K562 (cell line): ENCODE results near the gene CFD. TPM values are rescaled to one million over a fixed set of nuclear protein-coding genes. Genes with fewer than 3 reads are reported as not detected.

Experiments
- ADNP ChIP-seq: fragments of 200-800 bp; sonication (Bioruptor generic); IDR thresholded peaks from 2 replicates; pipeline ENCODE4 v1.6.1; 2016; ENCODE audit warnings: missing genetic modification characterization, missing compliant biosample characterization
- ATF1 ChIP-seq, 2 experiments: fragments of 450-650 bp in 1 of 2; IDR thresholded peaks; 2 replicates each; pipeline ENCODE4 v1.6.1; 2016; ENCODE audit warnings: missing compliant biosample characterization in 1 of 2, missing genetic modification characterization in 1 of 2
- C11orf30 ChIP-seq: fragments of 450-650 bp; IDR thresholded peaks from 2 replicates; pipeline ENCODE4 v1.6.1; 2016; ENCODE audit warnings: low read depth, mild to moderate bottlenecking
- CCAR2 ChIP-seq: fragments of 200-400 bp; formaldehyde crosslinking; IDR thresholded peaks from 2 replicates; pipeline ENCODE4 v1.6.1; 2017; ENCODE audit warnings: mild to moderate bottlenecking, low read depth, low read length
- CEBPB ChIP-seq: fragments of 450-650 bp; IDR thresholded peaks from 2 replicates; pipeline ENCODE4 v1.6.1; 2016; ENCODE audit warnings: missing genetic modification characterization, missing compliant biosample characterization
- EP300 ChIP-seq: IDR thresholded peaks from 2 replicates; pipeline ENCODE4 v1.6.1; 2012; ENCODE audit warnings: low read length, improper control_type of control experiment
- ESRRA ChIP-seq: fragments of 450-650 bp; IDR thresholded peaks from 2 replicates; pipeline ENCODE4 v1.6.1; 2014; ENCODE audit warnings: low read depth, mild to moderate bottlenecking, moderate library complexity, borderline replicate concordance
- FUS ChIP-seq: fragments of 200-400 bp; formaldehyde crosslinking; optimal IDR thresholded peaks from 2 replicates; pipeline ENCODE3; 2017; ENCODE audit warnings: low read depth, low read length
- KDM1A ChIP-seq, 2 experiments: fragments of 450-650 bp; IDR thresholded peaks; 2 replicates each; pipeline ENCODE4 v1.6.1; 2016; ENCODE audit warnings: mild to moderate bottlenecking in 2 of 2
- NFIC ChIP-seq: fragments of 450-650 bp; IDR thresholded peaks from 2 replicates; pipeline ENCODE4 v1.6.1; 2017; ENCODE audit warnings: mild to moderate bottlenecking, inconsistent platforms
- TOE1 ChIP-seq, 2 experiments: fragments of 450-650 bp in 1 of 2; sonication (generic) in 1 of 2; formaldehyde crosslinking in 1 of 2; IDR thresholded peaks; 2 replicates each; pipeline versions ENCODE4 v1.7.1 to v1.8.0; 2016 to 2022; ENCODE audit warnings: borderline replicate concordance in 2 of 2, mild to moderate bottlenecking in 2 of 2, antibody characterized with exemption in 1 of 2, inconsistent platforms in 1 of 2, low read depth in 1 of 2, missing genetic modification reagents in 1 of 2, moderate library complexity in 1 of 2
- ZNF584 ChIP-seq: fragments of 200-800 bp; sonication (Bioruptor generic); IDR thresholded peaks from 2 replicates; pipeline ENCODE4 v1.6.1; 2016; ENCODE audit warnings: low read depth, mild to moderate bottlenecking, missing genetic modification characterization, missing compliant biosample characterization
- polyA plus RNA-seq, 8 experiments: library from polyadenylated mRNA; depleted of rRNA in 4 of 8; stranded (reverse) in 5 of 8; unstranded in 3 of 8; fragments of >200 nt; fragmentation: Nextera tagmentation in 2 of 8; fragmentation: Illumina TruSeq in 1 of 8; extraction: Ambion mirVana in 2 of 8; extraction: Trizol in 1 of 8; gene quantifications; 2 replicates each; pipeline versions ENCODE4 v1.2.1 to v1.2.3, GENCODE V29; 2011 to 2014; ENCODE audit warnings: inconsistent platforms in 1 of 8, missing spikeins in 1 of 8
- total RNA-seq, 7 experiments: library from RNA; depleted of rRNA in 6 of 7; stranded (reverse); fragments of >200 nt in 6 of 7; fragmentation: Illumina TruSeq in 2 of 7; extraction: Trizol in 2 of 7; gene quantifications; 2 replicates each; pipeline versions ENCODE4 v1.2.1 to v1.2.3, GENCODE V29; 2011 to 2021; ENCODE audit warnings: low replicate concordance in 1 of 7
- TF ChIP-seq, protein P1 (sequence below): fragments of 200-800 bp; sonication (Bioruptor generic); IDR thresholded peaks from 2 replicates; pipeline ENCODE4 v1.6.1; 2017; ENCODE audit warnings: missing genetic modification characterization, missing compliant biosample characterization
- TF ChIP-seq, protein P2 (sequence below): fragments of 250-450 bp; sonication (Bioruptor Pico); IDR thresholded peaks from 2 replicates; pipeline ENCODE4 v1.8.0; 2021; ENCODE audit warnings: mild to moderate bottlenecking, moderate library complexity
- TF ChIP-seq, protein P3 (sequence below): fragments of 450-650 bp; conservative IDR thresholded peaks from 2 replicates; pipeline ENCODE4 v1.6.1; 2016; ENCODE audit warnings: missing genetic modification characterization, low read depth, mild to moderate bottlenecking, control low read depth, missing compliant biosample characterization
- TF ChIP-seq, protein P4 (sequence below): sonication (generic); formaldehyde crosslinking; IDR thresholded peaks from 2 replicates; pipeline ENCODE4 v1.8.0; 2022; ENCODE audit warnings: mild to moderate bottlenecking, missing genetic modification reagents

CFD gene
- total and polyA plus RNA-seq, 9 of the 15 experiments (the other 6 are each of a cell fraction or from before 2014, with no cell fraction given): 0.52 to 59.4 (median 7.6) TPM

DNA sequence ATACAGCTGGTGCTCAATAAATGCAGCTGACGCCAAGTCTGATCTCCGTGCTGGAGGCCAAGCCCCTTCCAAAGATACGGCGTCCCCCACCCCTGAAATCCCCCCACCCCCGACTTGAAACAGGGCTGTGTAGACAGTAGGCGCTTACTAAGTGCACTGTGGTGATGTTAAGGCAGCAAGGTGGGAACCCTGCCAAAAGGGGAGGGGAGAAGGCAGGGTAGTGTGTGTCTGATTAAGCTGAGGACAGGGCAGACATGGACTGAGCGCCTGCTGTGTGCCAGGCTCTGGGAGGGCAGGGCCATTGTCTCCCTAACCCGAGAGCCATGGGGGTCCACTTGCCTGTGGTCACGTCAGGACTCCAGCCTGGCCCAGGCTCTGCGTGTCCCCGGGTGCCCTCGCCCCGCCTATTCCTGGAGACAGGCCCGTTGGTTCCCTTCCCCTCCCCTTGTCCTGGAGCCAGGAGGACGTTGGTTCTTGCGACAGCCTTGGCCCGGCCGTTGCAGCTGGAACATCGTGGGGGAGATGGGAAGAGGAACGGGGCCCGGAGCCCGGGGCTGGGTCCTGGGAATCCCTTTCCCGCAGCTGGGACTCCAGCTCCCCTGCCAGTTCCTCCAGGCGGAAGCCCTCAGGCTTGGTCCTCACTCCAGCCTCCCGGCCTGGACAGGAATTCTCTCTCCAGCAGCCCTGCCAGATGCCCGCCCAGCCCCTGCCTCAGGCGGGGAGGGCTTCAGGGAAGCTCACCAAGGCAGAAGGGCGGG lies 9.1 kb upstream of the CFD start (continued):
- peak; percentile 88 for TF ChIP-seq NFIC
- no peak for TF ChIP-seq ZNF584 (CRISPR knock-in tag)
- TF ChIP-seq ATF1 (CRISPR knock-in tag; IDR thresholded peaks at IDR 0.05): no peak
- TF ChIP-seq ATF1 (tag; IDR thresholded peaks at IDR 0.05): peak; percentile 43; the same call in 1 of the 2 replicates
- TF ChIP-seq FUS: no peak
- TF ChIP-seq, protein P1, sequence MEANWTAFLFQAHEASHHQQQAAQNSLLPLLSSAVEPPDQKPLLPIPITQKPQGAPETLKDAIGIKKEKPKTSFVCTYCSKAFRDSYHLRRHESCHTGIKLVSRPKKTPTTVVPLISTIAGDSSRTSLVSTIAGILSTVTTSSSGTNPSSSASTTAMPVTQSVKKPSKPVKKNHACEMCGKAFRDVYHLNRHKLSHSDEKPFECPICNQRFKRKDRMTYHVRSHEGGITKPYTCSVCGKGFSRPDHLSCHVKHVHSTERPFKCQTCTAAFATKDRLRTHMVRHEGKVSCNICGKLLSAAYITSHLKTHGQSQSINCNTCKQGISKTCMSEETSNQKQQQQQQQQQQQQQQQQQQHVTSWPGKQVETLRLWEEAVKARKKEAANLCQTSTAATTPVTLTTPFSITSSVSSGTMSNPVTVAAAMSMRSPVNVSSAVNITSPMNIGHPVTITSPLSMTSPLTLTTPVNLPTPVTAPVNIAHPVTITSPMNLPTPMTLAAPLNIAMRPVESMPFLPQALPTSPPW (CRISPR knock-in tag): peak; percentile 69
- TF ChIP-seq ADNP (tag): peak; percentile 93
- TF ChIP-seq EP300: peak; percentile 31; the same call in 1 of the 2 replicates
- no peak for TF ChIP-seq CCAR2
- 0 out of 2 replicates have a peak, but pooled peaks have one; percentile 14 for TF ChIP-seq TOE1 (IDR thresholded peaks at IDR 0.05; ENCODE audit: borderline replicate concordance)
- no peak for TF ChIP-seq TOE1 (CRISPR knock-in tag; IDR thresholded peaks at IDR 0.05; ENCODE audit: borderline replicate concordance, low read depth)
- TF ChIP-seq, protein P2, sequence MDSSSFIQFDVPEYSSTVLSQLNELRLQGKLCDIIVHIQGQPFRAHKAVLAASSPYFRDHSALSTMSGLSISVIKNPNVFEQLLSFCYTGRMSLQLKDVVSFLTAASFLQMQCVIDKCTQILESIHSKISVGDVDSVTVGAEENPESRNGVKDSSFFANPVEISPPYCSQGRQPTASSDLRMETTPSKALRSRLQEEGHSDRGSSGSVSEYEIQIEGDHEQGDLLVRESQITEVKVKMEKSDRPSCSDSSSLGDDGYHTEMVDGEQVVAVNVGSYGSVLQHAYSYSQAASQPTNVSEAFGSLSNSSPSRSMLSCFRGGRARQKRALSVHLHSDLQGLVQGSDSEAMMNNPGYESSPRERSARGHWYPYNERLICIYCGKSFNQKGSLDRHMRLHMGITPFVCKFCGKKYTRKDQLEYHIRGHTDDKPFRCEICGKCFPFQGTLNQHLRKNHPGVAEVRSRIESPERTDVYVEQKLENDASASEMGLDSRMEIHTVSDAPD (CRISPR knock-in tag): no peak
- TF ChIP-seq ESRRA: 0 out of 2 replicates have a peak, but pooled peaks have one; percentile 23
- TF ChIP-seq KDM1A (IDR thresholded peaks at IDR 0.05): peak in 1 of 2 experiments; percentile 62; a peak in 2 of 4 replicates
- TF ChIP-seq, protein P3, sequence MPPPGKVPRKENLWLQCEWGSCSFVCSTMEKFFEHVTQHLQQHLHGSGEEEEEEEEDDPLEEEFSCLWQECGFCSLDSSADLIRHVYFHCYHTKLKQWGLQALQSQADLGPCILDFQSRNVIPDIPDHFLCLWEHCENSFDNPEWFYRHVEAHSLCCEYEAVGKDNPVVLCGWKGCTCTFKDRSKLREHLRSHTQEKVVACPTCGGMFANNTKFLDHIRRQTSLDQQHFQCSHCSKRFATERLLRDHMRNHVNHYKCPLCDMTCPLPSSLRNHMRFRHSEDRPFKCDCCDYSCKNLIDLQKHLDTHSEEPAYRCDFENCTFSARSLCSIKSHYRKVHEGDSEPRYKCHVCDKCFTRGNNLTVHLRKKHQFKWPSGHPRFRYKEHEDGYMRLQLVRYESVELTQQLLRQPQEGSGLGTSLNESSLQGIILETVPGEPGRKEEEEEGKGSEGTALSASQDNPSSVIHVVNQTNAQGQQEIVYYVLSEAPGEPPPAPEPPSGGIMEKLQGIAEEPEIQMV (tag): no peak
- no peak for TF ChIP-seq C11orf30
- TF ChIP-seq, protein P4, sequence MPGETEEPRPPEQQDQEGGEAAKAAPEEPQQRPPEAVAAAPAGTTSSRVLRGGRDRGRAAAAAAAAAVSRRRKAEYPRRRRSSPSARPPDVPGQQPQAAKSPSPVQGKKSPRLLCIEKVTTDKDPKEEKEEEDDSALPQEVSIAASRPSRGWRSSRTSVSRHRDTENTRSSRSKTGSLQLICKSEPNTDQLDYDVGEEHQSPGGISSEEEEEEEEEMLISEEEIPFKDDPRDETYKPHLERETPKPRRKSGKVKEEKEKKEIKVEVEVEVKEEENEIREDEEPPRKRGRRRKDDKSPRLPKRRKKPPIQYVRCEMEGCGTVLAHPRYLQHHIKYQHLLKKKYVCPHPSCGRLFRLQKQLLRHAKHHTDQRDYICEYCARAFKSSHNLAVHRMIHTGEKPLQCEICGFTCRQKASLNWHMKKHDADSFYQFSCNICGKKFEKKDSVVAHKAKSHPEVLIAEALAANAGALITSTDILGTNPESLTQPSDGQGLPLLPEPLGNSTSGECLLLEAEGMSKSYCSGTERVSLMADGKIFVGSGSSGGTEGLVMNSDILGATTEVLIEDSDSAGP: no peak
- peak; percentile 91 for TF ChIP-seq CEBPB
